D721Med (cell line): Measurements from ENCODE around the gene OASL.

Source experiments
- DNase-seq: peaks from one replicate; pipeline ENCODE4 v3.0.0; 2011; ENCODE audit warnings: low spot score; ENCODE audit not compliant: insufficient read length
- FAIRE-seq: peaks from 2 replicates; lab custom pipeline; 2011; peaks lifted over from hg19 to GRCh38; lab: Jason Lieb, UNC
- TF ChIP-seq, protein P1 (sequence below): IDR thresholded peaks from 2 replicates; pipeline ENCODE4 v1.5.1; 2012; ENCODE audit warnings: mild to moderate bottlenecking, control low read depth; ENCODE audit not compliant: insufficient read depth; ENCODE audit errors: missing control alignments

OASL gene

DNA sequence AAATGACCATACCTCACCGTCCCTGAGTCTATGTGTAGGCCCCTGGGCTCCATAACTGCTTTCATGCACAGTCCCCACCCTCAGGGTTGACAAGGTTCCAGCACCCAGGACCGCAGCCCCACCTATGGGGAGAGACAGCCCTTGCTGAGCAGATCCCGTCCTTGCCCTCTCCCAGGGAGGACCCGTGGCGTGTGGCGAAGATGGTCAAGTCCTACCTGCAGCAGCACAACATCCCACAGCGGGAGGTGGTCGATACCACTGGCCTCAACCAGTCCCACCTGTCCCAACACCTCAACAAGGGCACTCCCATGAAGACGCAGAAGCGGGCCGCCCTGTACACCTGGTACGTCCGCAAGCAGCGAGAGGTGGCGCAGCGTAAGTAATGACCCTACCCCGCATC lies 50.4 kb downstream of the OASL start:
- FAIRE-seq (no peak), DNase-seq (no peak)
- TF ChIP-seq, protein P1, sequence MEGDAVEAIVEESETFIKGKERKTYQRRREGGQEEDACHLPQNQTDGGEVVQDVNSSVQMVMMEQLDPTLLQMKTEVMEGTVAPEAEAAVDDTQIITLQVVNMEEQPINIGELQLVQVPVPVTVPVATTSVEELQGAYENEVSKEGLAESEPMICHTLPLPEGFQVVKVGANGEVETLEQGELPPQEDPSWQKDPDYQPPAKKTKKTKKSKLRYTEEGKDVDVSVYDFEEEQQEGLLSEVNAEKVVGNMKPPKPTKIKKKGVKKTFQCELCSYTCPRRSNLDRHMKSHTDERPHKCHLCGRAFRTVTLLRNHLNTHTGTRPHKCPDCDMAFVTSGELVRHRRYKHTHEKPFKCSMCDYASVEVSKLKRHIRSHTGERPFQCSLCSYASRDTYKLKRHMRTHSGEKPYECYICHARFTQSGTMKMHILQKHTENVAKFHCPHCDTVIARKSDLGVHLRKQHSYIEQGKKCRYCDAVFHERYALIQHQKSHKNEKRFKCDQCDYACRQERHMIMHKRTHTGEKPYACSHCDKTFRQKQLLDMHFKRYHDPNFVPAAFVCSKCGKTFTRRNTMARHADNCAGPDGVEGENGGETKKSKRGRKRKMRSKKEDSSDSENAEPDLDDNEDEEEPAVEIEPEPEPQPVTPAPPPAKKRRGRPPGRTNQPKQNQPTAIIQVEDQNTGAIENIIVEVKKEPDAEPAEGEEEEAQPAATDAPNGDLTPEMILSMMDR = no peak

DNA sequence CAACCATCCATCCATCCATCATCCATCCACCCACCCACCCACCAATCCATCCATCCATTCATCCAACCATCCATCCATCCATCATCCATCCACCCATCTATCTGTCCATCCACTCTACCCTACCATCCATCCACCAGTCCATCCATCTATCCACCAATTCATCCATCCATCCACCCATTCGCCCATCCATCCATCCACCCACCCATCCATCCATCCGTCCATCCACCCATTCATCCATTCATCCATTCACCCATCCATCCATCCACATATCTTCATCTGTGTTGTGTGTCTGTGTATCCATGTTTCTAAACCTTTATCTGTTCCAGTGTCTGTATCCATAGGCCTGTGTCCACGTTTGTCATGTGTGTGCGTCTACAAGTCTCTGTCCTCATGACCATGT lies 50.8 kb downstream of the OASL start:
- DNase-seq (no peak), FAIRE-seq (no peak)
- TF ChIP-seq, protein P1 = no peak

GRCh38 chr12:120984351-120984898 lies 54.6 kb downstream of the OASL start:
- no peak for FAIRE-seq
- TF ChIP-seq, protein P1 = no peak
- no peak for DNase-seq

DNA sequence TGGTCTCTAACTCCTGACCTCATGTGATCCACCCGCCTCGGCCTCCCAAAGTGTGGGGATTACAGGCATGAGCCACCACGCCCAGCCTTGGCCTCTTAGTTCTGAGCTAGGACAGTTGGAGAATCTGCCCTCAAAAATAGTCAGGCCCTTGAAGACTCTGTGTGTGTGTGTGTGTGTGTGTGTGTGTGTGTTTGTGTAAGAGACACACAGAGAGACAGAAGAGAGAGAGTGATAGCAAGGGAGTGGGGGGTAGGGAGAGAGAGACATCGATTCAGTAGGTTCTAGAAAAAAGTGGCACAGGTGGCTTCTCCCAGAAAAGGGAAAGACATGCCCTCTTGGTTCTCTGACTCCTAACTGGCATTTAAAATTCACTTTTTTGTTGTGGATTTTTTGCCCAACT lies 55.3 kb downstream of the OASL start:
- no peak for DNase-seq
- TF ChIP-seq, protein P1 = no peak
- FAIRE-seq = no peak

GRCh38 chr12:120982659-120983058 lies 56.4 kb downstream of the OASL start:
- no peak for FAIRE-seq
- TF ChIP-seq, protein P1 = no peak
- no peak for DNase-seq

GRCh38 chr12:120981407-120981941 lies 57.6 kb downstream of the OASL start:
- FAIRE-seq (no peak), DNase-seq (no peak)
- TF ChIP-seq, protein P1 = no peak

- DNase-seq (no peak), FAIRE-seq (no peak)
- TF ChIP-seq, protein P1 = no peak
Observed at GRCh38 chr12:120980800-120981368, 58.2 kb downstream of the OASL start.
